Activated CD8-positive, alpha-beta T cell treated with anti-CD3 and anti-CD28 coated beads for 36 hours (primary cell): ENCODE data around the gene EPHA2. TPM values are rescaled to one million over a fixed set of nuclear protein-coding genes. Genes with fewer than 3 reads are reported as not detected.

Experiments
- ATAC-seq: fragments of 200-7000 bp; cut with Tn5 transposase; one replicate; pipeline ENCODE4 v1.10.0; 2021; ENCODE audit warnings: mild to moderate bottlenecking, moderate library complexity
- CTCF ChIA-PET: fragments of 350-600 bp; sonication (Branson Sonifier 250); formaldehyde crosslinking; loops from one replicate; lab custom pipeline; 2021; ENCODE audit warnings: antibody characterized with exemption; lab: Charles Lee
- POLR2A ChIA-PET: fragments of 350-600 bp; sonication (Branson Sonifier 250); formaldehyde crosslinking; loops from one replicate; lab custom pipeline; 2021; ENCODE audit warnings: antibody characterized with exemption; lab: Charles Lee
- DNase-seq: peaks from one replicate; pipeline ENCODE4 v3.0.0-alpha.2; 2020
- H3K27ac Mint-ChIP-seq: one replicate; pipeline ENCODE4 v1.8.0; 2021; ENCODE audit warnings: mild to moderate bottlenecking, mixed read lengths
- H3K27me3 Mint-ChIP-seq: one replicate; pipeline ENCODE4 v1.8.0; 2021; ENCODE audit warnings: mixed read lengths
- H3K36me3 Mint-ChIP-seq: one replicate; pipeline ENCODE4 v1.8.0; 2021; ENCODE audit warnings: low read depth, mixed read lengths
- H3K4me1 Mint-ChIP-seq: one replicate; pipeline ENCODE4 v1.8.0; 2021; ENCODE audit warnings: low read depth, mixed read lengths
- H3K4me3 Mint-ChIP-seq: one replicate; pipeline ENCODE4 v1.8.0; 2021; ENCODE audit warnings: mild to moderate bottlenecking, moderate library complexity, mixed read lengths
- H3K9me3 Mint-ChIP-seq: one replicate; pipeline ENCODE4 v1.8.0; 2021; ENCODE audit warnings: mixed read lengths
- intact Hi-C: fragments of 100-400 bp; cut with micrococcal nuclease; formaldehyde crosslinking; loops from one replicate; pipeline ENCODE4 v1.10.0; 2022
- total RNA-seq, 2 experiments: library from RNA; stranded (reverse); gene quantifications; one replicate each; pipeline ENCODE4 v1.2.3, GENCODE V29; 2021
- TF ChIP-seq, protein P1 (sequence below): fragments of 200-600 bp; IDR thresholded peaks from one replicate; pipeline ENCODE4 v1.8.0; 2022; ENCODE audit warnings: antibody characterized with exemption, mild to moderate bottlenecking

The EPHA2 gene
- total RNA-seq, 2 experiments from 2014 or later, result not detected

DNA sequence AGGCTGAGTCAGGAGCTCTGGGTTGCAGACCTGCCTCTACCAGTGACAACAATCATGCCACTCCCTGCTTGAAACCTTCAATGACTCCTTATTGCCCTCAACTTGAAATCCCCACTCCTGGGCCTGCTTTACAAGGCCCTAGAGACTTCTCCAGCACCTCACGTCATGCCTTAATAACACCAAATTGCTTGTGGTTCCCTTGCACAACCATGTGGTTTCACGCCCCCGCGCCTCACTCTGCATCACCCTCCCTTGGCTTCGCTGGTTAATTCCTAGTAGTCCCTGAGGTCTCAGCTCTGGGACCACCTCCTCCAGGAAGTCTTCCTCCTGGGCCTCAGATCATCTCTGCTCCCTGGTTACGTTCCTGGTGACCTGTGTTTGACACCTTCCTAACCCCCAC, 33.0 kb downstream of the EPHA2 start:
- H3K4me3 Mint-ChIP-seq, result no peak overlapping the region
- no peaks in the 10 kb centered on the region for H3K36me3 Mint-ChIP-seq
- POLR2A ChIA-PET, result interaction anchor here (1.1 kb wide), 1 partner anchor 13 kb away, joined by 5 read pairs; no protein-coding TSS in a partner anchor
- H3K27me3 Mint-ChIP-seq, result no peaks in the 10 kb centered on the region
- peaks cover 11% of the 10 kb centered on the region for H3K4me1 Mint-ChIP-seq
- DNase-seq (peak; percentile 90), ATAC-seq (peak; percentile 96)
- TF ChIP-seq, protein P1, sequence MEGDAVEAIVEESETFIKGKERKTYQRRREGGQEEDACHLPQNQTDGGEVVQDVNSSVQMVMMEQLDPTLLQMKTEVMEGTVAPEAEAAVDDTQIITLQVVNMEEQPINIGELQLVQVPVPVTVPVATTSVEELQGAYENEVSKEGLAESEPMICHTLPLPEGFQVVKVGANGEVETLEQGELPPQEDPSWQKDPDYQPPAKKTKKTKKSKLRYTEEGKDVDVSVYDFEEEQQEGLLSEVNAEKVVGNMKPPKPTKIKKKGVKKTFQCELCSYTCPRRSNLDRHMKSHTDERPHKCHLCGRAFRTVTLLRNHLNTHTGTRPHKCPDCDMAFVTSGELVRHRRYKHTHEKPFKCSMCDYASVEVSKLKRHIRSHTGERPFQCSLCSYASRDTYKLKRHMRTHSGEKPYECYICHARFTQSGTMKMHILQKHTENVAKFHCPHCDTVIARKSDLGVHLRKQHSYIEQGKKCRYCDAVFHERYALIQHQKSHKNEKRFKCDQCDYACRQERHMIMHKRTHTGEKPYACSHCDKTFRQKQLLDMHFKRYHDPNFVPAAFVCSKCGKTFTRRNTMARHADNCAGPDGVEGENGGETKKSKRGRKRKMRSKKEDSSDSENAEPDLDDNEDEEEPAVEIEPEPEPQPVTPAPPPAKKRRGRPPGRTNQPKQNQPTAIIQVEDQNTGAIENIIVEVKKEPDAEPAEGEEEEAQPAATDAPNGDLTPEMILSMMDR, result no peak
- CTCF ChIA-PET, result interaction anchor here (1.2 to 3.8 kb wide), 3 partner anchors 41 to 66 kb away, joined by 3 to 16 read pairs (median 7); no protein-coding TSS in a partner anchor
- H3K27ac Mint-ChIP-seq, result no peak overlapping the region
- no peaks in the 10 kb centered on the region for H3K9me3 Mint-ChIP-seq
- intact Hi-C loops, result no loop called here

DNA sequence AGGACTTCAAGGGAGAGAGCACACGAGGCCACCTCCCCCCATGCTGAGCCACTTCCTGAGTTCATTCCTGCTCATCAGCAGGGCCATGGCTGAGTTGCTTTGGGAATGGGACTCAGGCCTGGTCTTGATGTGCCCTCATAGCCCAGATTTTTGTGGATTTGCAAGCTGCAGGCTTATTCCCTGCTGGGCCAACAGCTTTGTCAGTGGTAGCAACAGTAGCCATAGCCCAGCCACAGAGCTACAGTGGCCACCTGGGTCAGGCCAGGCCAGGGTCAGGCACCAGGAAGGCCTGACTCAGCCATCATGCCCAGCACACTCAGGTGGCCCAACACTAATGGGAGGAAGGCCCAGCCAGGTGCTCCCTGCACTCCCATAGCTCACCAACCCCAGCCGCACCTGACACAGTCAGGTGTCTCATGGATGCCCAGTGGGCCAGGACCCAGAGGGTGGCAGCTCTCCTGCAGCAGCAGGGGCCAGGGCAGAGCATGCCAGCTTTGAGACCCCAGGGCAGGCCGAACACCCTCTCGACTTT, 33.5 kb downstream of the EPHA2 start:
- ChIA-PET CTCF (interaction anchor here (1.8 to 3.8 kb wide), 2 partner anchors 40 to 43 kb away, joined by 7 to 16 read pairs; no protein-coding TSS in a partner anchor), POLR2A (no interaction called here)
- H3K27me3 Mint-ChIP-seq, result no peaks in the 10 kb centered on the region
- ATAC-seq (no peak), DNase-seq (no peak)
- TF ChIP-seq, protein P1, result no peak
- intact Hi-C loops, result no loop called here
- no peak overlapping the region for H3K27ac Mint-ChIP-seq
- H3K4me1 Mint-ChIP-seq, result peaks cover 11% of the 10 kb centered on the region
- H3K9me3 Mint-ChIP-seq, result no peaks in the 10 kb centered on the region
- no peak overlapping the region for H3K4me3 Mint-ChIP-seq
- no peaks in the 10 kb centered on the region for H3K36me3 Mint-ChIP-seq

DNA sequence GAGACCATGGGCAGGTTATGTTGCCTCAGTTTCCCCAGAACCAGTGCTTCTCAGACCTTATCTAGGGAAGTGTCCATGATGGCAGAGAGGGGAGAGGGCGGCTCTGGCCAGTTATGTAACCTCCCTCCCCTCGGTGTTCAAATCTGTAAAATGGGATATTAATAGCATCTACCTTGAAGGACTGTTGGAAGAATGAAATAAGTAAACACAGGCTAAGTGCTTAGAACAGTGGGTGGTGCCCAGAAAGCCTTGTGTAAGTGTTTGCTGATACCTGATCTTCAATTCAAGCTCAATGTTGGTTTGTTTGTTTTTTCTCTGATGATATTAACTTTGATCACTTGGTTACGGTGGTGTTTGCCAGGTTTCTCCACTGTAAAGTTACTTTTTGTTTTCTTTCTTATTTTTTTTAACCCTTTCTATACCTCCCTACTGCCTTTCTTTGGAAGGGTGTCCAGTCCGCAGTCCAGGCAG, 34.9 kb downstream of the EPHA2 start:
- CTCF ChIA-PET, result interaction anchor here (0.7 to 3.8 kb wide), 4 partner anchors 39 to 123 kb away, joined by 3 to 16 read pairs (median 4); no protein-coding TSS in a partner anchor
- Mint-ChIP-seq H3K9me3 (no peaks in the 10 kb centered on the region), H3K27me3 (no peaks in the 10 kb centered on the region), H3K27ac (no peak overlapping the region), H3K4me1 (peaks cover 11% of the 10 kb centered on the region), H3K36me3 (no peaks in the 10 kb centered on the region), H3K4me3 (no peak overlapping the region)
- DNase-seq (no peak), ATAC-seq (no peak)
- TF ChIP-seq, protein P1, result no peak
- intact Hi-C loops, result no loop called here
- POLR2A ChIA-PET, result interaction anchor here (1.6 kb wide), 1 partner anchor 9 kb away, joined by 4 read pairs; no protein-coding TSS in a partner anchor

DNA sequence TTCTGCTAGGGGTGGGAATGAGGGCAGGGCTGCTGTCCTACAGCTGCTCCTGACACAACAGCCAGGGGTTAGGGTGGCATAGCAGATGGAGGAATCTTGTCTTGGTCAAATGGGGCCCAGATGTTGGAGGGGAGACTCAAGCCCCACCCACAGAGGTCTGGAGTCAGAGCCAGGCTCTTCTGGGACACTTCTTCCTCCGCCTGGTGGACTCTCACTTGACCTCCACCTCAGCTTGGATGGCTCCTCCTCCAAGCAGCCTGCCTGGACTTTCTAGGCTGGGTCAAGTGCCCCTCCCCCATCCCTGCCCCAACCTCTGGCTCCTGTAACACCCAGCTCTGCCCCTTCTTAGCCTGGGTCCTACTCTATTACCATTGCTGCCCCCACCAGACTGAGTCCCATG, 35.5 kb downstream of the EPHA2 start:
- DNase-seq (no peak), ATAC-seq (no peak)
- intact Hi-C loops, result no loop called here
- H3K9me3 Mint-ChIP-seq, result no peaks in the 10 kb centered on the region
- TF ChIP-seq, protein P1, result no peak
- no peaks in the 10 kb centered on the region for H3K27me3 Mint-ChIP-seq
- H3K27ac Mint-ChIP-seq, result no peak overlapping the region
- CTCF ChIA-PET, result interaction anchor here (0.7 to 3.8 kb wide), 3 partner anchors 38 to 68 kb away, joined by 3 to 16 read pairs (median 4); no protein-coding TSS in a partner anchor
- H3K4me3 Mint-ChIP-seq, result no peak overlapping the region
- H3K36me3 Mint-ChIP-seq, result no peaks in the 10 kb centered on the region
- H3K4me1 Mint-ChIP-seq, result peaks cover 11% of the 10 kb centered on the region
- POLR2A ChIA-PET, result interaction anchor here (1.6 kb wide), 1 partner anchor 9 kb away, joined by 4 read pairs; no protein-coding TSS in a partner anchor

DNA sequence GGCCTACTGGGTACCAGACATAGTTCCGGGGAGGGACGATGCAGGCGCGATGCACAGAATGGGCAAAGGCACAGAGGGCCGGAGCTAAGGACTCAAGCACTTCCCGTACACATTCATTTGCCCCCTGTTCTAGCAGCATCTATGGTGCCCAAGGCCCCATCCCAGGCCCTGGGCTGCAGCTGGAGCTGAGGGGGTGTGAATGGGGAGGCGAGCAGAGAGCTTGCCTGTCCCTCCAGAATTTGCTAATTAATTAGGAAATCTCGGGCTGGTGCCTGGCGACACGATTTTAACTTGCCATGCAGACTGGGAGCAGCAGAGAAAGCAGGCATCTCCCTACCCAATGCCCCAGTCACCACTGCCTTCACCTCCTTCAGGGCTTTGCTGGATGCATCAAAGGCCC, 35.9 kb downstream of the EPHA2 start:
- ChIA-PET POLR2A (interaction anchor here (1.6 kb wide), 1 partner anchor 10 kb away, joined by 4 read pairs; no protein-coding TSS in a partner anchor), CTCF (interaction anchor here (1.2 to 1.4 kb wide), 2 partner anchors 37 to 41 kb away, joined by 3 to 4 read pairs; no protein-coding TSS in a partner anchor)
- no peaks in the 10 kb centered on the region for H3K9me3 Mint-ChIP-seq
- no peaks in the 10 kb centered on the region for H3K36me3 Mint-ChIP-seq
- TF ChIP-seq, protein P1, result no peak
- H3K27ac Mint-ChIP-seq, result no peak overlapping the region
- H3K27me3 Mint-ChIP-seq, result no peaks in the 10 kb centered on the region
- intact Hi-C loops, result no loop called here
- no peak for DNase-seq
- H3K4me3 Mint-ChIP-seq, result no peak overlapping the region
- H3K4me1 Mint-ChIP-seq, result peaks cover 11% of the 10 kb centered on the region
- ATAC-seq, result no peak
